GM12878 (cell line): Measurements from ENCODE around the gene AHNAK. TPM values are rescaled to one million over a fixed set of nuclear protein-coding genes. Genes with fewer than 3 reads are reported as not detected.

Source experiments
- ELK1 ChIP-seq: IDR thresholded peaks from 2 replicates; pipeline ENCODE4 v1.6.1; 2012; ENCODE audit warnings: low read depth, low read length, improper control_type of control experiment
- HDAC6 ChIP-seq: fragments of 200-600 bp; sonication (generic); IDR thresholded peaks from one replicate; pipeline ENCODE4 v1.8.0; 2017; ENCODE audit warnings: antibody characterized with exemption; ENCODE audit not compliant: unreplicated experiment
- HDGF ChIP-seq: fragments of 450-650 bp; IDR thresholded peaks from 2 replicates; pipeline ENCODE4 v1.6.1; 2016; ENCODE audit warnings: antibody characterized with exemption
- HSF1 ChIP-seq: fragments of 150-350 bp; IDR thresholded peaks from 2 replicates; pipeline ENCODE4 v1.6.1; 2014; ENCODE audit warnings: mild to moderate bottlenecking, low read depth, low read length
- KLF5 ChIP-seq: fragments of 450-650 bp; IDR thresholded peaks from 2 replicates; pipeline ENCODE4 v1.6.1; 2014; ENCODE audit warnings: mild to moderate bottlenecking; ENCODE audit not compliant: partially characterized antibody
- MAX ChIP-seq: IDR thresholded peaks from 2 replicates; pipeline ENCODE4 v1.6.1; 2012; ENCODE audit warnings: low read depth, low read length, improper control_type of control experiment
- PML ChIP-seq: IDR thresholded peaks from 2 replicates; pipeline ENCODE4 v1.6.1; 2012; ENCODE audit warnings: low read length, inconsistent platforms
- POLR2AphosphoS5 ChIP-seq: IDR thresholded peaks from 2 replicates; pipeline ENCODE4 v1.6.1; 2011; ENCODE audit warnings: mild to moderate bottlenecking, low read length, inconsistent platforms
- RCOR1 ChIP-seq: conservative IDR thresholded peaks from 2 replicates; pipeline ENCODE4 v1.6.1; 2012; ENCODE audit warnings: low read depth, low read length, improper control_type of control experiment
- RFX5 ChIP-seq: IDR thresholded peaks from 2 replicates; pipeline ENCODE4 v1.6.1; 2011; ENCODE audit warnings: low read depth, low read length, improper control_type of control experiment
- SP1 ChIP-seq: IDR thresholded peaks from one replicate; pipeline ENCODE4 v1.6.1; 2011; ENCODE audit warnings: low read depth, low read length
- SRF ChIP-seq, 2 experiments: IDR thresholded peaks; 2 replicates each; pipeline ENCODE4 v1.6.1; 2011; ENCODE audit warnings: low read depth in 2 of 2, low read length in 2 of 2, mild to moderate bottlenecking in 1 of 2, moderate library complexity in 1 of 2
- YBX1 ChIP-seq: fragments of 450-650 bp; IDR thresholded peaks from 2 replicates; pipeline ENCODE4 v1.6.1; 2016; ENCODE audit warnings: antibody characterized with exemption
- polyA plus RNA-seq, 11 experiments: library from polyadenylated mRNA; depleted of rRNA in 4 of 11; unstranded in 6 of 11; stranded (reverse) in 5 of 11; fragments of >200 nt; fragmentation: Nextera tagmentation in 4 of 11; fragmentation: Illumina TruSeq in 1 of 11; extraction: Ambion mirVana in 4 of 11; extraction: Trizol in 1 of 11; gene quantifications; 1 replicate in 1 of 11; 2 replicates in 10 of 11; pipeline versions ENCODE4 v1.2.1 to v1.2.3, GENCODE V29; 2011 to 2016; ENCODE audit warnings: inconsistent platforms in 2 of 11, missing spikeins in 2 of 11, low read depth in 1 of 11
- total RNA-seq, 4 experiments: library from RNA; depleted of rRNA in 3 of 4; stranded (reverse); fragments of >200 nt in 3 of 4; fragmentation: Illumina TruSeq in 1 of 4; extraction: Trizol in 1 of 4; gene quantifications; 2 replicates each; pipeline versions ENCODE4 v1.2.1 to v1.2.3, GENCODE V29; 2013 to 2021

The AHNAK gene
- total and polyA plus RNA-seq, 10 of the 15 experiments (the other 5 are each of a cell fraction or from before 2014, with no cell fraction given) = 0.76 to 90.3 (median 19.4) TPM

GRCh38 chr11:62387381-62387780, 159.2 kb downstream of the AHNAK start (continued):
- TF ChIP-seq HSF1 = no peak
- no peak for TF ChIP-seq MAX
- no peak for TF ChIP-seq KLF5
- TF ChIP-seq RFX5 = no peak
- no peak for TF ChIP-seq HDGF
- no peak for TF ChIP-seq SP1
- TF ChIP-seq HDAC6 = no peak
- TF ChIP-seq ELK1 = no peak
- no peak for TF ChIP-seq PML
- TF ChIP-seq POLR2AphosphoS5 = no peak
- TF ChIP-seq YBX1 = no peak
- TF ChIP-seq SRF (IDR thresholded peaks at IDR 0.05; ENCODE audit: low read depth in 2 of 2, low read length in 2 of 2) = no peak
- no peak for TF ChIP-seq RCOR1
